ENCODE measurements around the gene TEP1.
"Not testable (repeated sequence)": the region's sequence is repeated elsewhere in the genome, so short reads cannot be mapped to it uniquely, and the experiment has no call there.

The TEP1 gene

DNA sequence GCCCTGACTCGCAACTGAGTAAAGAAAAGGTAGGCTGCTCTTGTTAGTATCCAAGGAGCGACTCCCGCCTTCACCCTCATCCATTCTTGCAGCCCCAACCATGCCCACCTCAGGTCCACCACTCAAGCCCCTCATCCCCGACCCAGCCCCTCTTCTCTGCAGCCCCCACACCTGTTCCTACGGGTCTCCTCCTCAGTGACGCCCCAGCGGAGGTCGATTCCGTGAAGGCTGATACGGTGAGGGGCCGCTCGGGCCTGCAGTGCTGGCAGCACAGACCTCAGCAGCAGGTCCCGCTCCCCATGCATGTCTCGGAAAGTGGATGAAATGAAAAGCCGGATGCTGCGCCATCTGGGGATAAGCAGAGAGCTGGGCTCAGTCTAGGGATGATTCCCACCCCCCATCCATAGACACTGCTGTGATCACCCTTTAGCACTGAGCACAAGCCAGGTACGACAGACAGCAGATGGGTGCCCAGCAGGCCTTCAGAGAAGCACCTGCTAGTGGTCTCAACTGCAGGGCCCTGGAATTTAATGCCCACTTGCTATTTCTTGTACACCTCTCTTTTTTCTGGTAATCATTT lies 26.9 kb downstream of the TEP1 start:
- DNase-seq = no peak

DNA sequence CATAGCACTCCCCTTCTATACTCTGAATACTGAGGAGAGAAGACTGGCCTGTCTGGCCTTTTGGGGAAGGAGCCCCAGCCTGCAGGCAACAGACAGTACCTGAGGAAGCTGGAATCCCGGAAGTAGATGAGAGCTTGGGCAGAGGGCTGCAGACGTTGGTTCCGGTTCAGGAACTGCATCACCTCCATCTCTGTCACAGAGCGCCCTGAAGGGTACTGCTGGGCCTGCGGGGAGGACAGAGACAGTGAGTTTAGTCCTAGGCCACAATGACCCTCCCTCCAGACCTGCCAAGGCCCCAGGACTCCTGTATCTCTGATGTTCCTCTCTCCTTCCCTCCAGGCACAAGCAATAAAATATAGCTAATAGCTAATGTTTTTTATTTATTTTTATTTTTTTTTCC lies 28.4 kb downstream of the TEP1 start:
- no peak for DNase-seq

DNA sequence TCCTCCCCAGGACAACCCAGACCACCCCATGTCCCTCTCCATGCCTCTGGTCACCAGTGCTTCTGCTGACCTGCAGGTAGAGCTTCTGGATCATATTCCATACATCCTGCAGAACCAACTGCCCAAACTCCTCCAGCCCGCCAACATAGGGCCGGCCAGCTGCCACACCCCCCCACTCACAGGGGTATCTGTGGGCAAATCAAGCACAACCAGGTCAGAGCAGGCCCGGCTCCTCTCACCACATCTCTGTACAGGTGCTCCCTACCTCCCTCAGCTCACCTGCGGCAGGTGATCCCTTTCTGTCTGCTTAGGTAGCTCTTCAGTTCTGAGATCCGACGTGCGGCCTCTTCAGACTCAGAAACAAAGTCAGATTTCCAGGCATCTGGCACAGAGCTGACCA lies 29.0 kb downstream of the TEP1 start:
- DNase-seq = no peak

DNA sequence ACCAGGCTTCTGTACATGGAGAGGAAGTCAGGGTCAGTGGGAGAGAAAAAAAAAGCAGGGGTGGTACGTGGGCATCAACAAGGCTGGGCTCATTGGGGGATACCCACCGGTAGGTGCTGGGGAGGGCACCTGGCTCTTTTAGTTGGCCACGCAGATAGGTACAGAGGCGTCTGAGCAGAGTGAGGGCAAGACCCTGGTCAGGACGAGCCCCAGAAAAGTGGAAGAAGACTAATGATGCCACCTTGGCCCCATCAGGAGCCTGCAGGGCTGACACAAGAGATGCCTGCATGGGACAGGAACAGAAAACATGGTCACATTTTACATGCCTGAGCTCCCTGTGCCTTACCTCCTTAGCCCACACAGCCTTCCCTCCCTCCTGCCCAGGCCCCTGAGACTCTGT lies 29.7 kb downstream of the TEP1 start:
- DNase-seq = no peak

DNA sequence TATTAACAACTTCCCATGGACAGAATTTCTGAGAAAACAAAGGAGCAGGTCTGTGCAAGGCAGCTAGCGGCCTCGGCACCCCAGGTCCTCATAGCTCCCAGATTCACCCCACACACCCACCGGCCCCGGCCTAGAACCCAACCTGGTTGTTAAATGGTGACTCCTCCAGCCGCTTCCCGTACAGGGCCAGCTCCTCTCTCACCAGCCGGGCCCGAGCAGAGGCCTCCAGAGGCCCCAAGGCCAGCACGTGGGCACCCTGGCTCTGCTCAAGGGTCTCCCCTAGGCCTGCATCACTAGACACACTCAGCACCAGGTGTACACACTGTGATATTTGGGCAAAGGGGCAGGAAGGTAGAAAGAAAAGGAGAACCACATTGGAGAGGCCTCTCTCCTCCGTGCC lies 30.3 kb downstream of the TEP1 start:
- DNase-seq = no peak

DNA sequence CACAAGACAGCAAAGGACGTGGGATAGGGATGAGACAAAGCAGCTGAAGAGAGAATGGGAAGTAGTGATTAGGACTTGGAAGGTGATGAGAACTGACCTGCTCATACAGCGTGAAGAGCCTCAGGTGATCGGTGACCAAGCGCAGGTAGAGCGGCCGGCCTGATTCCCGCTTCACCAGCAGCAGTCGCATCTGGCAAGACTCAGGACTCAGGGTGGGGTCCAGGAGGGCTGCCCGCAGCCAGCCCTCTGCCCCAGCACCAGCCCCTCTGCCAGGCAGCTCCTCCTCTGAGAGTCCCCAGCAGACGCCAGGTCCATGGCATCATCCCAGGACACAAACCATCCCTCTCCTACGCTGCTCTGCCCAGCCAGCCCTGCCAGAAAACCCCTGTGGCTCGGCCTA lies 30.8 kb downstream of the TEP1 start:
- DNase-seq = no peak

DNA sequence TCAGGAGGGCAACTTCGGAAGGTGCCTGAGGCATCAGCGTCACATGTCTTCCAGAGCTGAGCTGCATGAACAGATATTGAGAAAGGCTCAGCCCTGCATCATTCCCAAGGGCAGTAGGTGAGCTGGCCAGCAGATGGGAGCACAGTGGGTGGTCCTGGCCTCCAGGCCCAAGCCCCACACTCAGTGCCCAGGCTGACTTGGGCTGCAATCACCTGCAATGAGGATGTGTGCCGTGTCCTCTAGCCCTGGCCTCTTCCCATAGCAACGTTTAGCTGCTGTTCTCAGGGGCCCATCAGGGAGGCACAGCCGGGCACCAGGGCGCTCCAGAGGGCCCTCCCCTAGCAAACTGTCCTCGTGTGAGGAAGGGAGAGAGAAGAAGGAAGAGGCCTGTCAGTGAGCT lies 32.0 kb downstream of the TEP1 start:
- DNase-seq = no peak

DNA sequence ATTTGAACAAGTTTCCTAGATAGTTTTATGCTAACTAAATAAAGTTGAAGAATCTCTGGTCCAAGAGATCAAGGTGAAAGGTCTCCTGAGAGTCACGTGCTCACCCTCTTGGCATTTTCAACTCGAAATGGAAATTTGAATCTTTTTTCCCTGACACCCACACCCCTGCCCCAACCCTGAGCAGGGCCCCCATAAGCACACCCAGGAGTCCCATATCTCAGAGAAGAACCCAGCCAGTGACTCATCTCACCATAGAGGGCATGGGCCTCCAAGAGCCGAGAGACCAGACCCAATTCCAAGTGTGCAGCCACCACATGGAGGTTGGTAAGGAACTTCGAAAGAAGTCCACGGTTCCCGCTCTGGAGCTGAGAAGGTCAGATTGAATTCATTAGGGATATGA lies 32.6 kb downstream of the TEP1 start:
- DNase-seq = no peak

DNA sequence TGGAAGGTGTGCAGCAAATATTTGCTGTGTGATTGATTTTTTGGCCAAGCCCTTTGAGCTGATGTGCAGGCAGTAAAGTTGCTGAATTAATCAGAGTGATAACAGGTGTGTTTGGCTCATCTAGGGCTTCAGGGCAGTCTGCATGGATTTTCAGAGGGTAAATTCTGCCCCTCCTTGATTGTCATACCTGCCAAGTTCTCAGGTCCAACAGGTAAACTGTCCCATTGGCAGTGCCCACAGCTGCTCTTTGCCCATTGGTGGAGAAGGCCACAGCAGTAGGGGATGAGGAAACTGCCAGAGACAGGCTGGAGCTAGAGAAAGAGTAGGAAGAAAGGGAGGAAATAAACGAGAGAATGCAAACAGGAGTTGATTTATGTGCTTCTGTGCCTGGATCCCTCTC lies 33.6 kb downstream of the TEP1 start:
- DNase-seq = no peak

DNA sequence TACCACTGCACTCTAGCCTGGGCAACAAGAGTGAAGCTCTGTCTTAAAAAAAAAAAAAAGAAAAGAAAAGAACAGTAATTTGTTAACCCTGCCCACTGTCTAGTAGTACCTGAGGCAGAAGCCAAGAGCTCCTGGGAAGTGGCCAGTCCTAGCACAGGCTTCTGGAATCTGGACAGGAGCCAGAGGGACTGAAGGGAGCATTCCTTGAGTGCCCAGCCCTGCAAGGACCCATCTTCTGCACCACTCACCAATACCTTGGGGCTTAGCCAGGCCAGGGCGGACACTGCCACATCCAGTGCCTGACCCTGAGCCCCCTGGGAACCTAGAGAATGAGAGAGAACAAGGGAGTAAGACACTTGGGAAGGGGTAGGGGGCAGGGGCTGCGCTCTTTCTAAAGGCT lies 36.1 kb downstream of the TEP1 start:
- DNase-seq = no peak

DNA sequence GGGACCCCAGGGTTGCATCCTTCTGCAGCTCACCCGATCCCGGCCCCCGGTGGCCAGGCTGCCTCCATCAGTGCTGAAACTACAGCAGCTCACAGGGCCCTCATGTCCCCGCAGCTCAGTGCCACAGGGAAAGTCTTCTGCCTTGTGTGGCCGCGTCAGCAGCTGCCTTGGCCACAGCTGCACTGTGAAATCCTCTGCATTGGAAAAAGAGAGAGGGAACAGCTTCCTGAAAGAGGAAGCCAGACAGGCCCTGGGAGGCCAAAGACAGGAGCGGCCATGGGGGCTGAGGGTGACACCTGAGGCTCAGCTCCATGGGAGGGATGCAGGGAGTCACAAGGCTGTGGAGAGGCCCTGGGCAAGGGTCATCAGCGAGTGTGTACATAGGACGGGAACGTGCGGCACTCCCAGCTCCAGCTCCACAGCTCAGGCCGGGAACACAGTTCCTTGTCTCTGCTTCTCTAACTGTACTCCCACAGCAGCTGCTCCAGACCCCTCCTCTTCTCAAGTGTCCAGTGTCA lies 37.2 kb downstream of the TEP1 start:
- no peak for DNase-seq

DNA sequence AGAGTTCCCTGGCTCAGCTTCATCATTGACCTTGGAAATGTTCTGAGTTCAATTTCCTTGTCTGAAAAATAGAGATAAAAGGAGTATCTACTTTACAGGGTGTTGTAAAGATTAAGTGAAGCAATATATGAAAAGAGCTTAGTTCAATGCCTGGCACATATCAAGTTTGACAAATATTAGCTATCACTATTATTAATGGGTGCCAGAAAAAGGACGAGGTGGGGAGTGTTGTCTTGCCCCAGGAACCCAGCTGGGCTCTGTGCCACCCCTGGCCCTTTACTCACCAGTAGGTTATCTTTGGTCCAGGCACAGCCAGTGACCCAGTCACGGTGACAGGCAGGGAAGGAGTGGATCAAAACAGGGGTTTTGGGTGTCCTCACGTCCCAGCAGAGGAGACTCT lies 37.8 kb downstream of the TEP1 start:
- DNase-seq = no peak

DNA sequence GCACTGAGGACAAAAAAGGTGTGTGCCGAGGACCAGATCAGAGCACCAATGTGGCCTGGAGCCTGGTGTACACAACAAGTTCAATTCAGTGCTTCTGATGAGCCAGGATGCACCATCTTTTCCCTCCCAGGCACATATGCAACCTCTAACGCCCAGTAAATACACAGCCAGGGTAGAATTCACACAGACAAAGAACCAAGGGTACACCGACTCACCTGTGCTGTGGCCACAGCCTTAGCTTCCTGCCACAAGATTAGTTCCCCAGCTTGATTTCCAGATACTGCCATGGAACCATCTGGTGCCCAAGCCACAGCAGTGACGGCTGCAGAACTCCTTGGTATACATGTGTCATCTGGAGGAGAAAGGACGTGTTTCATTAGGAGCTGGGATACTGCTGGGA lies 40.5 kb downstream of the TEP1 start:
- DNase-seq = no peak

DNA sequence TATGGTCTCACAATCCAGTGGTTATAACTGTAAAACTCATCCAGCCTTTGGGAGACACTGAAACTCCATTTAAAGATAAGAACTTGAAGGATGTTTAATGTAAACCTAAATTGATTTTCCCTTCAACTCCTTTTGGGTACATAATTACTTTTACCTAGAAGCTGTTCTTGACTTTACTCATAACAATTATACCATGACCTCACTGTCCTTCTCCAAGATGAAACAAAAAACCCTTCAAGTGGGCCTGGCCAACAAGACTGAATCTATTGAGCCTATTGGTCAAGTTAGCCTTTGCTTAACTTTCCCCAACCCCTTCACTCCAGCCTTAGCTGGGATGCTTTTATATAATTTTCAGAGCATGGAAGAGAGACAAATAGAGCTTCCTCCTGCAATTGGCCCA lies 47.4 kb downstream of the TEP1 start:
- no peak for DNase-seq

DNA sequence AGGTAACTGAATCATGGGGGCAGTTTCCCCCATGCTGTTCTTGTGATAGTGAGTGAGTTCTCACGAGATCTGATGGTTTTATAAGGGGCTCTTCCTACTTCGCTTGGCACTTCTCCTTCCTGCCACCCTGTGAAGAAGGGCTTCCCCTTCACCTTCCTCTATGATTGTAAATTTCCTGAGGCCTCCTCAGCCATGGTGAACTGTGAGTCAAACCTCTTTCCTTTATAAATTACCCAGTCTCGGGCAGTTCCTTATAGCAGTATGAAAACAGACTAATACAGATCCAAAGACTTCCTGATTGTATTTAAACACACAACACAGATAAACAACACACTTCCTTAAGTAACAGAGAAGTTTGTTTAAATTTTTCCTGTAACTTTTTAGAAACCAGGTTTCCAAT lies 54.8 kb downstream of the TEP1 start:
- DNase-seq = not testable (repeated sequence)

DNA sequence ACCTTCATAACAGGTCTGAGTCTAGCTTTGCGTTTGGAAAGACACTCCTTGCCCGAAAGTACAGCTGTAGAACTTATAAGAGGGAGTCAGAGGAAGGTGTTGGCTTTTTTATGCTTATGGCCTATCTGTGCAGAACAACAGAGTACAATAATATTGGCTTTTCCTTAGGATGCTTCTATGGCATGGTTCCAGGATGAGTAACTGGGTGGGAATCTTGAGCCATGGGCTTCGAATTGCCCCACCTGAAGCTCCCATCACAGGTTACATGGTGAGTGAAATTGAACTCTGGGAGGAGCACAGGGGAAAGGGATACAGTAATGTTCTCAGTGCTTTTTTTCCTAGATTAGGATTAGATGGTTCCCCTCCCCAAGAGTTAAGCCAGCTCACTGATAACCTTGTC lies 56.9 kb downstream of the TEP1 start:
- DNase-seq = peak; percentile 13

DNA sequence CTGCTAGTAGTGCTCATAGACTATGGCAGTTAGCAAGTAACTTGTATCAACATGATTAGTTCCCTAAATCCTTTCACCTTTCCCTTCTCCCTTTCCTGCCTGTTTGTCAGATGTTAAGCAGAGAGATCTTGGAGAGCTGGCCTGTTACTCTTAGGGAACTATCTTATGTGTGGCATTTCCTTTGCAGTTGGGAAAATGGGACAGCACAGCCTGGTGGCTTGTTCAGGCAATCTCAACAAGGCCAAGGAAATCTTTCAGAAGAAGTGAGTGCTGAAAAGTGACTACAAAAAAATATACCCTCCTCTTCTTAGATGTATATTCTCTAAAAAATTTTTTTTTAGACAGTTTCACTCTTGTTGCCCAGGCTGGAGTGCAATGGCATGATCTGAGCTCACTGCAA lies 62.4 kb downstream of the TEP1 start:
- DNase-seq = peak; percentile 9

DNA sequence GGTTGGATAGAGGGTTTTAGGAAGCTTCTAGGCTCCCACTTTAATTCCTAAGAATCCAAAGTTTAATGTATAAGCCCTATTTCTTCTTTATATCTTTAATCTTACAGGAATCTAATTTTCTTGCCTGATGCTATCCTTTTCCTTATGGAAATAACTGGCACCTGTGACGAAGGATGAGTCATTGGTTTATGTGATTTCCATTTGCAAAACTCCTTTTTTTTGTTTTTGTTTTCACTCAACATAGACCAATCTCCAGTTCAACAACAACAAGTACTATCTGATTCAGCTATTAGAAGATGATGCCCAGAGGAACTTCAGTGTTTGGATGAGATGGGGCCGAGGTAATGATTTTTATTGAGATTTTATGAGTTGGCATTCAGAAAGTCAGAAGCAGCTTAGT lies 63.0 kb downstream of the TEP1 start:
- DNase-seq = no peak

DNA sequence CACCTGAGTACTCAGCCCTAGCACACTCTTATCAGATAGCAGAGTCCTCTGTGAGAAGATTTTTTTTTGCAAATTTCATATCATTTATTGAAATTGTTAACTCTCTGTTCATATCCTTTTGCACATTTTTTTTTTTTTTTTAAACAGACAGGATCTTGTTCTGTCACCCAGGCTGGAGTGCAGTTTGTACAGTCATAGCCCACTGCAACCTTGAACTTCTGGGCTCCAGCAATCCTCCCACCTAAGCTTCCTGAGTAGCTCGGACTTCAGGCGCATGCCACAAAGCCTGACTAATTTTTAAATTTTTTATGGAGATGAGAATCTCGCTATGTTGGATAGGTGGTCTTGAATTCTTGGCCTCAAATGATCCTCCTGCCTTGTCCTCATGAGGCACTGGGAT lies 65.6 kb downstream of the TEP1 start:
- DNase-seq = no peak

DNA sequence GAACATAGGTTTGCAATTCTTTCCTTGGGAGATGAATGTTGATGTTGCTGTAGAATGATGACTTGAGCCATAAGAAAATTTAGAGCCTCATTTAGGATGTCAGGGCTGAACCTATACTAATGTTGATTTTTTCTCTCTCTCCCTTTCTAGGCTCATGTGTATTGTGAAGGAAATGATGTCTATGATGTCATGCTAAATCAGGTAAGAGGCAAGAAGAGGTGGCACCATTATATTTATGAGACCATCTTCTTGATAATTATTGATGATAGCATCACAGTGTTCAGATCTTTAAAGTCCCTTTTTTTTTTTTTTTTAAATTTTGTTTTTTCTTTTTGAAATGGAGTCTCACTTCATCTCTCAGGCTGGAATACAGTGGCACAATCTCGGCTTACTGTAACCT lies 66.6 kb downstream of the TEP1 start:
- DNase-seq = no peak

DNA sequence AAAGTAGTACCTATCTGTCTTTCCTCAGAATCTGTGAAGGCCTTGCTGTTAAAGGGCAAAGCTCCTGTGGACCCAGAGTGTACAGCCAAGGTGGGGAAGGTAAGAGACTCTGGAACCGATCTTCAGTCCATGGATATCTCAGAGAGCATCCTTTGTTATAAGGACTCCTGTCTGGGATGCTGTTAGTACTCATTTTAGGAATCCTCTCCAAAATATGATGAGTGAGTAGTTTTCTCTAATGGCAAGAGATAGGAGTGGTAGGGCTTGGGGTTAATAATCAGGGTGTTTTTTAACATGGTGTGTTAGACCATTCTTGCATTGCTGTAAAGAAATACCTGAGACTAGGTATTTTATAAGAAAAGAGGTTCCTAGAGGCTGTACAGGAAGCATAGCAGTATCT lies 67.9 kb downstream of the TEP1 start:
- no peak for DNase-seq

DNA sequence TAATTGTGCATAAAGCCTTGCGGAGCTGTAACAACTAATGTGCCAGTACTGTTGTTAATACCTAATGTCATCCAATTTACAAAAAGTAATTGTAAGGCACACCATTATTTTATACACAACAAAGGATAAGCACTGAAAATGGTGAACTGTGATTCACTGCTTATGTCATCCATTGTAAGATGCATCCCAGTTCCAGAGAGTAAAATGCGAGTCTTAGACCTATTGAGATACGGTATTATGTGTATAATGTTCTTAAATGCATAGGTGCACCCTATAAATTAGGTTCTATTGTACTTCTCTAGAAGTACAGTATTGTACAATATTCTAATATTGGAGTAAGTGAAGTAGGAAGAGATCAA lies 69.5 kb downstream of the TEP1 start:
- DNase-seq = no peak

DNA sequence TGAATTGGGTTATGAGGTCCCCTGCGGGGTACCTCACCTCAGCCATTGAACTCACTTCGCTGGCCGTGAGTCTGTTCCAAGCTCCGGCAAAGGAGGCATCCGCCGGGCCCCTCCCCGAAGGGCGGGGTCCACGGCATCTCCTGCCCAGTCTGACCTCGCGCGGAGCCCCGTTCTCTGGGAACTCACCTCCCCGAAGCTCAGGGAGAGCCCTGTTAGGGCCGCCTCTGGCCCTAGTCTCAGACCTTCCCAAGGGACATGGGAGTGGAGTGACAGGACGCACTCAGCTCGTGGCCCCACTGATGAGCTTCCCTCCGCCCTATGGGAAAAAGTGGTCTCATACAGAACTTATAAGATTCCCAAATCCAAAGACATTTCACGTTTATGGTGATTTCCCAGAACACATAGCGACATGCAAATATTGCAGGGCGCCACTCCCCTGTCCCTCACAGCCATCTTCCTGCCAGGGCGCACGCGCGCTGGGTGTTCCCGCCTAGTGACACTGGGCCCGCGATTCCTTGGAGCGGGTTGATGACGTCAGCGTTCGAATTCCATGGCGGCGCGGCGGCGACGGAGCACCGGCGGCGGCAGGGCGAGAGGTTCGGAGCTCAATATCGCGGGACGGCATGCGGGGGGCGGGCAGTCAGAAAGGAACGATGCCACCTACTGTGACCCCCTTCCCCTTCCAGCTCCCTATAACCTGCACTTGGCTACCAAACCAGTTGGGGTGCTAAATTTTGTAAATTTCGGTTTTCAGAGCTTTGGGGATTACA lies 70.0 kb downstream of the TEP1 start, which contains the start of gene PARP2:
Gene PARP2 (plus strand): TSS at position 544 of the 770 bp plus-strand sequence. CDS start 7 bp downstream, at position 551.
- peak; percentile 100 for DNase-seq

DNA sequence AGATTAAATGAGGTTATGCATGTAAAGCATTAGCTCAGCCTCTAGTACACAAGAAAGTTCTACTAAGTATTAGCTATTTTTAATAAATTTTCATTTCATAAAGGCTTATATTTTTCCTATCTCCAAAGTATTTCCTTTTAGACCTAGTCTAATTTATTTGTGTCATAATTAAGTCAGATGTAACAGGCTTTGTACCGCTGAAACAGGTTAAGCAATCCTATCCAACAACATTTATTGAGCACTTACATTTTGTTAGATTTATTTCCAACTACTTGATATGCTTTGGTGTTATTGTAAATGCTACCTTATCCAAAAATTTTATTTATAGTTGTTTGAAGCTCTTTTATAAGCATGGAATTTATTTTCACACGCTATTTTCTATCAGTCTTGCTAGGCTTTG lies 71.7 kb downstream of the TEP1 start:
- no peak for DNase-seq

DNA sequence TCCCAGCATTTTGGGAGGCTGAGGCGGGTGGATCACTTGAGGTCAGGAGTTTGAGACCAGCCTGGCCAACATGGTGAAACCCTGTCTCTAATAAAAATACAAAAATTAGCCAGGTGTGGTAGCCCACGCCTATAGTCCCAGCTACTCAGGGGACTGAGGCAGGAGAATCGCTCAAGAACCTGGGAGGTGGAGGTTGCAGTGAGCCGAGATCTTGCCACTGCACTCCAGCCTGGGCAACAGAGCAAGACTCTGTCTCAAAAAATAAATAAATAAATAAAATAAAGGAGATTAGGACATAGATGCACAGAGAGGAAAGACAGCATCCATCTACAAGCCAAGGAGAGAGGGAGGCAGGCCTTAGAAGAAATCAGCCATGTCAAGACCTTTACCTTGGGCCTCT lies 72.3 kb downstream of the TEP1 start:
- DNase-seq = not testable (repeated sequence)
